SK-N-SH (cell line): ENCODE results near the gene DLG2. TPM values are rescaled to one million over a fixed set of nuclear protein-coding genes. Genes with fewer than 3 reads are reported as not detected.

ENCODE experiments used
- CTCF ChIA-PET: fragments of 300-600, 350-600 bp; formaldehyde crosslinking; extraction: SDS; loops from one replicate; lab custom pipeline; 2021; lab: Yijun Ruan, JAX
- POLR2A ChIA-PET: fragments of 350-600 bp; sonication (Branson Sonifier 250); formaldehyde crosslinking; extraction: SDS; loops from one replicate; lab custom pipeline; 2020; ENCODE audit warnings: antibody characterized with exemption, inconsistent platforms; lab: Yijun Ruan, JAX
- DNase-seq: peaks from one replicate; pipeline ENCODE4 v3.0.0; 2012
- H2AFZ ChIP-seq: fragments of 200-600 bp; sonication (generic); 2 replicates; pipeline ENCODE4 v1.8.1; 2016; ENCODE audit warnings: antibody characterized with exemption, mild to moderate bottlenecking, low read depth
- H3F3A ChIP-seq: fragments of 200-600 bp; sonication (generic); replicated peaks from 2 replicates; pipeline ENCODE3; 2016; ENCODE audit warnings: antibody characterized with exemption, mild to moderate bottlenecking; ENCODE audit not compliant: insufficient read depth
- H3K27ac ChIP-seq, 2 experiments: fragments of 200-500 bp in 1 of 2; fragments of 200-600 bp in 1 of 2; sonication (Bioruptor generic) in 1 of 2; sonication (generic), shearing (Covaris generic) in 1 of 2; 2 replicates each; pipeline versions ENCODE4 v1.5.1 to v1.6.1; 2014 to 2016; ENCODE audit warnings: low read depth in 2 of 2, inconsistent platforms in 1 of 2, low read length in 1 of 2, mild to moderate bottlenecking in 1 of 2, mixed read lengths in 1 of 2
- H3K27me3 ChIP-seq: fragments of 200-600 bp; sonication (generic), shearing (Covaris generic); 2 replicates; pipeline ENCODE4 v1.6.1; 2016; ENCODE audit warnings: mixed run types; ENCODE audit not compliant: insufficient read depth
- H3K36me3 ChIP-seq, 2 experiments: fragments of 200-500 bp in 1 of 2; fragments of 200-600 bp in 1 of 2; sonication (Bioruptor generic) in 1 of 2; sonication (generic) in 1 of 2; replicated peaks in 1 of 2; 2 replicates each; pipeline versions ENCODE3 to v1.5.1; 2014 to 2016; ENCODE audit warnings: low read length in 1 of 2, mild to moderate bottlenecking in 1 of 2; ENCODE audit not compliant: insufficient read depth in 2 of 2, control insufficient read depth in 1 of 2
- H3K4me1 ChIP-seq, 2 experiments: fragments of 200-500 bp in 1 of 2; fragments of 200-600 bp in 1 of 2; sonication (Bioruptor generic) in 1 of 2; sonication (generic), shearing (Covaris generic) in 1 of 2; 2 replicates each; pipeline versions ENCODE4 v1.5.1 to v1.6.1; 2014 to 2016; ENCODE audit warnings: low read depth in 1 of 2, low read length in 1 of 2, mixed run types in 1 of 2; ENCODE audit not compliant: insufficient read depth in 2 of 2, control insufficient read depth in 1 of 2
- H3K4me2 ChIP-seq: fragments of 200-600 bp; sonication (generic), shearing (Covaris generic); 2 replicates; pipeline ENCODE4 v1.6.1; 2017; ENCODE audit warnings: mixed run types
- H3K4me3 ChIP-seq, 2 experiments: fragments of 200-500 bp in 1 of 2; fragments of 200-600 bp in 1 of 2; sonication (Bioruptor generic) in 1 of 2; sonication (generic), shearing (Covaris generic) in 1 of 2; 2 replicates each; pipeline versions ENCODE4 v1.5.1 to v1.8.1; 2014 to 2016; ENCODE audit warnings: low read depth in 2 of 2, inconsistent platforms in 1 of 2, low read length in 1 of 2, mild to moderate bottlenecking in 1 of 2, mixed read lengths in 1 of 2, moderate library complexity in 1 of 2
- H3K79me2 ChIP-seq: fragments of 200-600 bp; sonication (generic); 2 replicates; pipeline ENCODE4 v1.8.1; 2017; ENCODE audit warnings: mild to moderate bottlenecking; ENCODE audit not compliant: insufficient read depth
- H3K9ac ChIP-seq: fragments of 200-600 bp; sonication (generic); 2 replicates; pipeline ENCODE4 v1.6.1; 2017; ENCODE audit warnings: mixed run types
- H3K9me2 ChIP-seq: fragments of 200-600 bp; sonication (generic); 2 replicates; pipeline ENCODE4 v1.6.1; 2017; ENCODE audit warnings: mixed run types
- H3K9me3 ChIP-seq: fragments of 200-600 bp; sonication (generic); 2 replicates; pipeline ENCODE4 v1.6.1; 2017; ENCODE audit warnings: mixed run types, mild to moderate bottlenecking, moderate library complexity
- H4K20me1 ChIP-seq: fragments of 200-600 bp; sonication (generic); 2 replicates; pipeline ENCODE4 v1.6.1; 2017; ENCODE audit warnings: mild to moderate bottlenecking, mixed run types; ENCODE audit not compliant: insufficient read depth
- ELF1 ChIP-seq: IDR thresholded peaks from 2 replicates; pipeline ENCODE4 v1.4.0; 2012
- EP300 ChIP-seq, 2 experiments: IDR thresholded peaks; 2 replicates each; pipeline versions ENCODE4 v1.4.0 to v1.6.1; 2012; ENCODE audit warnings: borderline replicate concordance in 1 of 2, low read depth in 1 of 2, low read length in 1 of 2
- EZH2phosphoT487 ChIP-seq: fragments of 200-600 bp; sonication (generic); IDR thresholded peaks from 2 replicates; pipeline ENCODE4 v1.6.1; 2017; ENCODE audit warnings: low read depth, mixed run types, mild to moderate bottlenecking, antibody characterized with exemption, moderate library complexity, borderline replicate concordance
- FOSL2 ChIP-seq: IDR thresholded peaks from 2 replicates; pipeline ENCODE4 v1.4.0; 2012; ENCODE audit warnings: low read depth, mild to moderate bottlenecking, moderate library complexity, borderline replicate concordance
- FOXJ3 ChIP-seq: sonication (generic); formaldehyde crosslinking; IDR thresholded peaks from 2 replicates; pipeline ENCODE4 v1.5.1; 2020; ENCODE audit warnings: mild to moderate bottlenecking, missing genetic modification reagents
- FOXM1 ChIP-seq: IDR thresholded peaks from 2 replicates; pipeline ENCODE4 v1.4.0; 2012; ENCODE audit warnings: low read depth, mild to moderate bottlenecking
- GATA2 ChIP-seq: sonication (generic); formaldehyde crosslinking; IDR thresholded peaks from 2 replicates; pipeline ENCODE4 v1.5.0; 2020; ENCODE audit warnings: mild to moderate bottlenecking, missing genetic modification reagents
- JUND ChIP-seq: IDR thresholded peaks from 2 replicates; pipeline ENCODE4 v1.4.0; 2012
- MEF2A ChIP-seq: IDR thresholded peaks from 2 replicates; pipeline ENCODE4 v1.4.0; 2012; ENCODE audit warnings: low read depth, borderline replicate concordance
- NFIC ChIP-seq: IDR thresholded peaks from 2 replicates; pipeline ENCODE4 v1.4.0; 2012; ENCODE audit warnings: borderline replicate concordance
- POLR2AphosphoS5 ChIP-seq: IDR thresholded peaks from 2 replicates; pipeline ENCODE4 v1.6.1; 2012; ENCODE audit warnings: low read depth, low read length
- RAD21 ChIP-seq: IDR thresholded peaks from 2 replicates; pipeline ENCODE4 v1.6.1; 2012; ENCODE audit warnings: mild to moderate bottlenecking, low read length
- RFX5 ChIP-seq: IDR thresholded peaks from 2 replicates; pipeline ENCODE4 v1.6.1; 2012; ENCODE audit warnings: mild to moderate bottlenecking, improper control_type of control experiment, low read length
- TCF12 ChIP-seq: IDR thresholded peaks from 2 replicates; pipeline ENCODE4 v1.4.0; 2012
- WGBS: methylation state at CpG from one replicate; pipeline ENCODE4 v1.1.6; 2017; ENCODE audit warnings: low lambda C conversion rate; 5-methylcytosine and 5-hydroxymethylcytosine counted together
- polyA plus RNA-seq, 3 experiments: library from polyadenylated mRNA; depleted of rRNA; stranded (reverse); fragments of >200 nt; gene quantifications; 2 replicates each; pipeline ENCODE4 v1.2.3, GENCODE V29; 2012
- TF ChIP-seq, protein P1 (sequence below): fragments of 150-350 bp; IDR thresholded peaks from 2 replicates; pipeline ENCODE4 v1.6.1; 2017; ENCODE audit warnings: antibody characterized with exemption, low read length, low read depth, borderline replicate concordance
- TF ChIP-seq, protein P2 (sequence below): IDR thresholded peaks from 2 replicates; pipeline ENCODE4 v1.6.1; 2012; ENCODE audit warnings: mild to moderate bottlenecking, low read depth, low read length, moderate library complexity
- TF ChIP-seq, protein P3 (sequence below): IDR thresholded peaks from 2 replicates; pipeline ENCODE4 v1.4.0; 2012; ENCODE audit warnings: low read depth, borderline replicate concordance

The DLG2 gene
- polyA plus RNA-seq, 1 of the 3 experiments (the other 2 are of a cell fraction), result 0.21 TPM

DNA sequence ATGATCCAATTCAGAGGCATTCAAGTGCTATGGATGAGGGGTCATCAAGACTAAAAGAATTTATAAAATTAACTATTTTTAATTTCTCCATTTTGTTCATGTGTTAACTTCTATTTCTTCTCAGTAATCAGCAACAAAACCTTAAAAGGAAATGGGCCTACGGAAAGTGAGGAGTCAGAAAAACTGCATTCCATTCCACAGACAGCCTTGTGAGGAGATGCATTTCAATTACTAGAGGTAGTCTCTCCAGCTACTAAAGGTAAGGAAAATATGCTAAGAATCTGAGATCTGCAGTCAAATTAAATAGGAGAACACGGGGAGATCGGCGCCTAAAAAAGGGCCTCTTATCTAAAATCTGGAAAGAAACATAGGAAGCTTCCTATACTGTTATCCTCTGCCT is 661.7 kb downstream of the DLG2 start:
- H3K27ac ChIP-seq, result no peak overlapping the region
- TF ChIP-seq MEF2A, result no peak
- TF ChIP-seq, protein P1, sequence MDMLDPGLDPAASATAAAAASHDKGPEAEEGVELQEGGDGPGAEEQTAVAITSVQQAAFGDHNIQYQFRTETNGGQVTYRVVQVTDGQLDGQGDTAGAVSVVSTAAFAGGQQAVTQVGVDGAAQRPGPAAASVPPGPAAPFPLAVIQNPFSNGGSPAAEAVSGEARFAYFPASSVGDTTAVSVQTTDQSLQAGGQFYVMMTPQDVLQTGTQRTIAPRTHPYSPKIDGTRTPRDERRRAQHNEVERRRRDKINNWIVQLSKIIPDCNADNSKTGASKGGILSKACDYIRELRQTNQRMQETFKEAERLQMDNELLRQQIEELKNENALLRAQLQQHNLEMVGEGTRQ, result no peak
- TF ChIP-seq EP300 (IDR thresholded peaks at IDR 0.05; ENCODE audit: borderline replicate concordance in 1 of 2, low read depth in 1 of 2, low read length in 1 of 2), result no peak
- no peak for TF ChIP-seq GATA2 (CRISPR knock-in tag)
- TF ChIP-seq, protein P2, sequence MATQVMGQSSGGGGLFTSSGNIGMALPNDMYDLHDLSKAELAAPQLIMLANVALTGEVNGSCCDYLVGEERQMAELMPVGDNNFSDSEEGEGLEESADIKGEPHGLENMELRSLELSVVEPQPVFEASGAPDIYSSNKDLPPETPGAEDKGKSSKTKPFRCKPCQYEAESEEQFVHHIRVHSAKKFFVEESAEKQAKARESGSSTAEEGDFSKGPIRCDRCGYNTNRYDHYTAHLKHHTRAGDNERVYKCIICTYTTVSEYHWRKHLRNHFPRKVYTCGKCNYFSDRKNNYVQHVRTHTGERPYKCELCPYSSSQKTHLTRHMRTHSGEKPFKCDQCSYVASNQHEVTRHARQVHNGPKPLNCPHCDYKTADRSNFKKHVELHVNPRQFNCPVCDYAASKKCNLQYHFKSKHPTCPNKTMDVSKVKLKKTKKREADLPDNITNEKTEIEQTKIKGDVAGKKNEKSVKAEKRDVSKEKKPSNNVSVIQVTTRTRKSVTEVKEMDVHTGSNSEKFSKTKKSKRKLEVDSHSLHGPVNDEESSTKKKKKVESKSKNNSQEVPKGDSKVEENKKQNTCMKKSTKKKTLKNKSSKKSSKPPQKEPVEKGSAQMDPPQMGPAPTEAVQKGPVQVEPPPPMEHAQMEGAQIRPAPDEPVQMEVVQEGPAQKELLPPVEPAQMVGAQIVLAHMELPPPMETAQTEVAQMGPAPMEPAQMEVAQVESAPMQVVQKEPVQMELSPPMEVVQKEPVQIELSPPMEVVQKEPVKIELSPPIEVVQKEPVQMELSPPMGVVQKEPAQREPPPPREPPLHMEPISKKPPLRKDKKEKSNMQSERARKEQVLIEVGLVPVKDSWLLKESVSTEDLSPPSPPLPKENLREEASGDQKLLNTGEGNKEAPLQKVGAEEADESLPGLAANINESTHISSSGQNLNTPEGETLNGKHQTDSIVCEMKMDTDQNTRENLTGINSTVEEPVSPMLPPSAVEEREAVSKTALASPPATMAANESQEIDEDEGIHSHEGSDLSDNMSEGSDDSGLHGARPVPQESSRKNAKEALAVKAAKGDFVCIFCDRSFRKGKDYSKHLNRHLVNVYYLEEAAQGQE, result no peak
- TF ChIP-seq EZH2phosphoT487, result no peak
- no peak for TF ChIP-seq FOXJ3 (CRISPR knock-in tag)
- no peak for TF ChIP-seq NFIC
- no peak for TF ChIP-seq POLR2AphosphoS5
- TF ChIP-seq ELF1, result no peak
- TF ChIP-seq TCF12, result no peak
- no peak for TF ChIP-seq JUND
- no peak for TF ChIP-seq RFX5
- TF ChIP-seq, protein P3, sequence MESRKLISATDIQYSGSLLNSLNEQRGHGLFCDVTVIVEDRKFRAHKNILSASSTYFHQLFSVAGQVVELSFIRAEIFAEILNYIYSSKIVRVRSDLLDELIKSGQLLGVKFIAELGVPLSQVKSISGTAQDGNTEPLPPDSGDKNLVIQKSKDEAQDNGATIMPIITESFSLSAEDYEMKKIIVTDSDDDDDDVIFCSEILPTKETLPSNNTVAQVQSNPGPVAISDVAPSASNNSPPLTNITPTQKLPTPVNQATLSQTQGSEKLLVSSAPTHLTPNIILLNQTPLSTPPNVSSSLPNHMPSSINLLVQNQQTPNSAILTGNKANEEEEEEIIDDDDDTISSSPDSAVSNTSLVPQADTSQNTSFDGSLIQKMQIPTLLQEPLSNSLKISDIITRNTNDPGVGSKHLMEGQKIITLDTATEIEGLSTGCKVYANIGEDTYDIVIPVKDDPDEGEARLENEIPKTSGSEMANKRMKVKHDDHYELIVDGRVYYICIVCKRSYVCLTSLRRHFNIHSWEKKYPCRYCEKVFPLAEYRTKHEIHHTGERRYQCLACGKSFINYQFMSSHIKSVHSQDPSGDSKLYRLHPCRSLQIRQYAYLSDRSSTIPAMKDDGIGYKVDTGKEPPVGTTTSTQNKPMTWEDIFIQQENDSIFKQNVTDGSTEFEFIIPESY, result no peak
- no peak for TF ChIP-seq FOXM1
- no peak for TF ChIP-seq RAD21
- no peak for TF ChIP-seq FOSL2
- no peak for DNase-seq
- H3K9me2 ChIP-seq, result no peaks in the 10 kb centered on the region
- H3K4me2 ChIP-seq, result no peak overlapping the region
- H4K20me1 ChIP-seq, result no peaks in the 10 kb centered on the region
- ChIA-PET CTCF (no interaction called here), POLR2A (no interaction called here)
- no peaks in the 10 kb centered on the region for H3K27me3 ChIP-seq
- no peak overlapping the region for H3K4me3 ChIP-seq
- H3K79me2 ChIP-seq, result no peaks in the 10 kb centered on the region
- WGBS, result 36% methylated on average over 4 of the region's 4 CpGs
- H3K9ac ChIP-seq, result no peak overlapping the region
- H3K9me3 ChIP-seq, result no peaks in the 10 kb centered on the region
- H3K4me1 ChIP-seq, result no peaks in the 10 kb centered on the region
- no peaks in the 10 kb centered on the region for H3K36me3 ChIP-seq
- H3F3A ChIP-seq, result no peaks in the 10 kb centered on the region
- H2AFZ ChIP-seq, result no peak overlapping the region
